Measurements from ENCODE around the gene VAV3. TPM values are rescaled to one million over a fixed set of nuclear protein-coding genes. Genes with fewer than 3 reads are reported as not detected.

The VAV3 gene
- total RNA-seq, 1 donor from 2014 or later = 29.1 TPM

- Mint-ChIP-seq H3K27me3 (no peaks in the 10 kb centered on the region), H3K4me3 (no peak overlapping the region), H3K36me3 (ENCODE audit: low read depth) (peaks cover 52% of the 10 kb centered on the region), H3K4me1 (no peaks in the 10 kb centered on the region), H3K9me3 (no peaks in the 10 kb centered on the region), H3K27ac (no peak overlapping the region)
- intact Hi-C loops (cut with micrococcal nuclease) = no loop called here
- TF ChIP-seq CTCF (IDR thresholded peaks at IDR 0.05) = no peak
- DNase-seq (no peak), ATAC-seq (ENCODE audit: low read depth) (no peak)
- CTCF ChIA-PET = no interaction called here
- POLR2A ChIA-PET = no interaction called here
Observed at GRCh38 chr1:107570768-107571167, 394.2 kb downstream of the VAV3 start.

- no peak for ATAC-seq (ENCODE audit: low read depth)
- DNase-seq = no peak
- H3K9me3 Mint-ChIP-seq = no peaks in the 10 kb centered on the region
- ChIA-PET CTCF (no interaction called here), POLR2A (no interaction called here)
- H3K27ac Mint-ChIP-seq = no peak overlapping the region
- no peaks in the 10 kb centered on the region for H3K4me1 Mint-ChIP-seq
- no peak for TF ChIP-seq CTCF (IDR thresholded peaks at IDR 0.05)
- intact Hi-C loops (cut with micrococcal nuclease) = no loop called here
- no peaks in the 10 kb centered on the region for H3K27me3 Mint-ChIP-seq
- no peak overlapping the region for H3K4me3 Mint-ChIP-seq
- no peaks in the 10 kb centered on the region for H3K36me3 Mint-ChIP-seq (ENCODE audit: low read depth)
Observed at GRCh38 chr1:107563441-107563840, 401.5 kb downstream of the VAV3 start.

DNA sequence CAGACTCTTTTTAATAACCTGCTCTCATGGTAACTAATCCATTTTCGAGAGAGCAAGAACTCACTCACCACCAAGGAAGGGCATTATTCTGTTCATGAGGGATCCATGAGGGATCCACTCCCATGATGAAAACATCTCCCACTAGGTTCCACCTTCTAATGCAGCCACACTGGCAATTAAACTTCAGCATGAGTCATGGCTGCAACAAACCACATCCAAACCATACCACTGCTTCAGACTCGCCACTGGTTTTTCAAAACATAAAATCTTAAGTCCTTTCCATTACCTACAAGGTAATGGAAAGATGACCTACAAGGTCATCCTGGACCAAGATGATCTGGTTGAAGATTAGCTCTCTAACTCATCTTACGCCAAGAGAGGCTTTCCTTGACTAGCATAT is 405.1 kb downstream of the VAV3 start:
- H3K27me3 Mint-ChIP-seq = no peaks in the 10 kb centered on the region
- DNase-seq (no peak), ATAC-seq (ENCODE audit: low read depth) (no peak)
- ChIA-PET CTCF (no interaction called here), POLR2A (no interaction called here)
- no peak for TF ChIP-seq CTCF (IDR thresholded peaks at IDR 0.05)
- intact Hi-C loops (cut with micrococcal nuclease) = no loop called here
- H3K9me3 Mint-ChIP-seq = no peaks in the 10 kb centered on the region
- no peaks in the 10 kb centered on the region for H3K4me1 Mint-ChIP-seq
- H3K36me3 Mint-ChIP-seq (ENCODE audit: low read depth) = no peaks in the 10 kb centered on the region
- no peak overlapping the region for H3K27ac Mint-ChIP-seq
- H3K4me3 Mint-ChIP-seq = no peak overlapping the region

DNA sequence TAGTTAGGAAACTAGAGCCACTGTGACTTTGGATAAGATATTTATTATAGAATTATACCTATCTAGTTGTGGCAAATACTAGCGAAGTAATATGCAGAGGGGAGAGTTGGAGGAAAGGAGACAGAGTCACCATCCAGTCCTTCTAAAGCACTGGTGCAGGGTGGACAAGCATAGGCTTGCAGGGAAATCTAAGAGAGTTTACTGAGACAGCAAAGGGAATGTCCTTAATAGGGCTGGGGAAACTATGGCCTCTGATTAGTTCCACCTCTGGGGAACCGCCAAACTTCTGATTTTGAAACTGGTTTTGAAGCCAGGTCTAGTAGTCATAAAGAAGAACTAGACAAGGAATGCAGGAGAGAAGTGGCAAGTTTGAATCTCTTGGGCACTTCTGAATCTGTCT is 407.9 kb downstream of the VAV3 start:
- no peak for DNase-seq
- no peak for ATAC-seq (ENCODE audit: low read depth)

DNA sequence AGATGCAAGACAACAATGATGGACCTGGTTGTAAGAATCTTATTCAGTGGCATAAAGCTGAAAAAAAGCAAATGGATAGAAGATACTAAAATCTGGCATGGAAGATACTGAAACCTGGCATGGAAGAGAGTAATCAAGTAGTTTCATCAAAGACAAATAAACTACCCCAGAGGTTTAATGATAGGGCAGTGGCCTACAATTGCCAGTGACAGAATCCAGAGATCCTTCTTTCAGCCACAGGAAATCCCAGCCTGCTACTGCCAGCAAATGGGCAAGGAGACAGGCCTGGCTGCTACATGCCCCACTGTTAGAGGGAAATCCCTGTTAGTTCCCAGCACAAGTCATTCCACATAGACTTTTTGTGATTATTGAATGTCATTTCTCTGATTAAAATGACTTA is 409.4 kb downstream of the VAV3 start:
- H3K4me3 Mint-ChIP-seq = no peak overlapping the region
- ChIA-PET CTCF (no interaction called here), POLR2A (no interaction called here)
- no peaks in the 10 kb centered on the region for H3K27me3 Mint-ChIP-seq
- no peaks in the 10 kb centered on the region for H3K9me3 Mint-ChIP-seq
- no peaks in the 10 kb centered on the region for H3K36me3 Mint-ChIP-seq (ENCODE audit: low read depth)
- ATAC-seq (ENCODE audit: low read depth) (no peak), DNase-seq (no peak)
- intact Hi-C loops (cut with micrococcal nuclease) = no loop called here
- TF ChIP-seq CTCF (IDR thresholded peaks at IDR 0.05) = no peak
- H3K27ac Mint-ChIP-seq = no peak overlapping the region
- H3K4me1 Mint-ChIP-seq = no peaks in the 10 kb centered on the region

More for the DNA sequence above, 407.9 kb downstream of the VAV3 start:
- intact Hi-C loops (cut with micrococcal nuclease) = no loop called here
- Mint-ChIP-seq H3K36me3 (ENCODE audit: low read depth) (no peaks in the 10 kb centered on the region), H3K9me3 (no peaks in the 10 kb centered on the region), H3K4me1 (no peaks in the 10 kb centered on the region), H3K27me3 (no peaks in the 10 kb centered on the region), H3K4me3 (no peak overlapping the region), H3K27ac (no peak overlapping the region)
- TF ChIP-seq CTCF (IDR thresholded peaks at IDR 0.05) = no peak
- ChIA-PET CTCF (no interaction called here), POLR2A (no interaction called here)

All from activated B cell treated with CpG ODN at 0.5 μM for 24 hours (primary cell).